H1 (cell line): ENCODE measurements around the gene HARS2. TPM values are rescaled to one million over a fixed set of nuclear protein-coding genes. Genes with fewer than 3 reads are reported as not detected.

Experiments
- CREB1 ChIP-seq: IDR thresholded peaks from 2 replicates; pipeline ENCODE4 v1.6.1; 2012; ENCODE audit warnings: inconsistent platforms
- CTCF ChIP-seq, 3 experiments: IDR thresholded peaks; 1 replicate in 2 of 3; 2 replicates in 1 of 3; pipeline versions ENCODE4 v1.5.1 to v1.6.1; 2011; ENCODE audit warnings: low read length in 3 of 3, mild to moderate bottlenecking in 3 of 3, inconsistent platforms in 2 of 3, low read depth in 1 of 3, moderate library complexity in 1 of 3; ENCODE audit not compliant: insufficient read depth in 1 of 3; ENCODE audit errors: control extremely low read depth in 1 of 3
- E2F6 ChIP-seq: IDR thresholded peaks from 2 replicates; pipeline ENCODE4 v1.6.1; 2012; ENCODE audit warnings: inconsistent platforms
- MAFK ChIP-seq: IDR thresholded peaks from 2 replicates; pipeline ENCODE4 v1.6.1; 2012; ENCODE audit warnings: low read depth, mild to moderate bottlenecking, improper control_type of control experiment, low read length
- POLR2A ChIP-seq, 2 experiments: IDR thresholded peaks; 1 replicate in 1 of 2; 2 replicates in 1 of 2; pipeline ENCODE4 v1.6.1; 2011; ENCODE audit warnings: low read depth in 2 of 2, low read length in 2 of 2, mild to moderate bottlenecking in 2 of 2; ENCODE audit errors: control extremely low read depth in 1 of 2
- polyA plus RNA-seq, 7 experiments: library from polyadenylated mRNA; depleted of rRNA in 3 of 7; stranded (reverse) in 5 of 7; unstranded in 2 of 7; fragments of >200 nt in 5 of 7; fragments of 200-250 nt in 2 of 7; gene quantifications; 1 replicate in 5 of 7; 2 replicates in 1 of 7; 4 replicates in 1 of 7; pipeline versions ENCODE4 v1.2.1 to v1.2.3, GENCODE V29; 2011 to 2013; ENCODE audit warnings: missing spikeins in 2 of 7, mixed read lengths in 2 of 7
- total RNA-seq: library from RNA; stranded (reverse); fragmentation: NEBNext Ultra II Directional; extraction: Animal tissue kit (Norgen Biotek cat#: 25700); gene quantifications from 2 replicates; pipeline ENCODE4 v1.2.1, GENCODE V29; 2021

The HARS2 gene
- total and polyA plus RNA-seq, 2 of the 8 experiments (the other 6 are each of a cell fraction or from before 2014, with no cell fraction given): 16.1 to 23.1 TPM

GRCh38 chr5:140690376-140690932, 801 bp upstream of the HARS2 start (continued):
- TF ChIP-seq CTCF (IDR thresholded peaks at IDR 0.05; ENCODE audit: control extremely low read depth in 1 of 3, insufficient read depth in 1 of 3, low read depth in 1 of 3, low read length in 3 of 3) (no peak), E2F6 (no peak), CREB1 (no peak), MAFK (no peak), POLR2A (IDR thresholded peaks at IDR 0.05; ENCODE audit: control extremely low read depth in 1 of 2, low read depth in 2 of 2, low read length in 2 of 2) (no peak)
